A673 (cell line): ENCODE results near the gene TTF1. TPM values are rescaled to one million over a fixed set of nuclear protein-coding genes. Genes with fewer than 3 reads are reported as not detected.

Source experiments
- BruUV-seq: library from RNA; stranded (reverse); fragments of 400-500 nt; replicated peaks from 2 replicates; lab custom pipeline; 2021; lab: Mats Ljungman, UMichigan
- CTCF ChIA-PET: fragments of 300-600 bp; sonication (Branson Sonifier 250); formaldehyde crosslinking; loops from one replicate; lab custom pipeline; 2022; ENCODE audit warnings: antibody characterized with exemption; lab: Charles Lee
- POLR2A ChIA-PET: fragments of 300-600 bp; sonication (Branson Sonifier 250); formaldehyde crosslinking; loops from one replicate; lab custom pipeline; 2022; ENCODE audit warnings: antibody characterized with exemption; ENCODE audit not compliant: low non-redundant PET; lab: Charles Lee
- DNase-seq: peaks from one replicate; pipeline ENCODE4 v3.0.0-alpha.2; 2015; ENCODE audit warnings: low spot score
- H3K27ac ChIP-seq: fragments of 200-600 bp; sonication (generic); 2 replicates; pipeline ENCODE4 v1.5.1; 2016; ENCODE audit warnings: mixed run types, low read depth, mild to moderate bottlenecking, mixed read lengths, antibody characterized with exemption, low read length; ENCODE audit not compliant: poor library complexity, severe bottlenecking
- H3K27me3 ChIP-seq: fragments of 200-600 bp; sonication (generic); replicated peaks from 2 replicates; pipeline ENCODE4 v1.6.1; 2017; ENCODE audit warnings: mixed run types, low read depth, mild to moderate bottlenecking, mixed read lengths, antibody characterized with exemption, low read length; ENCODE audit not compliant: insufficient read depth, poor library complexity
- H3K36me3 ChIP-seq: fragments of 200-600 bp; sonication (generic); 2 replicates; pipeline ENCODE4 v1.6.1; 2016; ENCODE audit warnings: mixed run types, mild to moderate bottlenecking, mixed read lengths, antibody characterized with exemption, low read length; ENCODE audit not compliant: insufficient read depth, poor library complexity, severe bottlenecking
- H3K4me1 ChIP-seq: fragments of 200-600 bp; sonication (generic); 2 replicates; pipeline ENCODE4 v1.6.1; 2017; ENCODE audit warnings: mixed run types, mild to moderate bottlenecking, mixed read lengths, antibody characterized with exemption, low read length; ENCODE audit not compliant: insufficient read depth, poor library complexity, severe bottlenecking
- H3K4me3 ChIP-seq: fragments of 200-600 bp; sonication (generic); 2 replicates; pipeline ENCODE4 v1.5.1; 2016; ENCODE audit warnings: low read depth, mixed run types, mild to moderate bottlenecking, mixed read lengths, low read length; ENCODE audit not compliant: poor library complexity, severe bottlenecking
- H3K9me3 ChIP-seq: fragments of 200-600 bp; sonication (generic); 2 replicates; pipeline ENCODE4 v1.6.1; 2016; ENCODE audit warnings: mixed run types, low read depth, mild to moderate bottlenecking, mixed read lengths, antibody characterized with exemption, low read length; ENCODE audit not compliant: poor library complexity, severe bottlenecking
- EZH2 ChIP-seq: fragments of 200-600 bp; sonication (generic); IDR thresholded peaks from 2 replicates; pipeline ENCODE4 v1.6.1; 2017; ENCODE audit warnings: borderline replicate concordance, low read depth, mild to moderate bottlenecking, mixed read lengths, antibody characterized with exemption, low read length; ENCODE audit not compliant: poor library complexity, severe bottlenecking
- intact Hi-C: fragments of 100-400 bp; cut with micrococcal nuclease; formaldehyde crosslinking; loops from one replicate; pipeline ENCODE4 v1.10.0; 2022; ENCODE audit not compliant: unreplicated experiment
- total RNA-seq: library from RNA; stranded (reverse); gene quantifications from 2 replicates; pipeline ENCODE4 v1.2.3, GENCODE V29; 2021
- TF ChIP-seq, protein P1 (sequence below): fragments of 300-800, 200-600 bp; sonication (generic); conservative IDR thresholded peaks from 2 replicates; pipeline ENCODE4 v1.5.1; 2017; ENCODE audit warnings: low read depth, mild to moderate bottlenecking, antibody characterized with exemption, low read length, moderate library complexity, mixed read lengths

The TTF1 gene
- total RNA-seq, 1 experiment from 2014 or later: 27.5 TPM

DNA sequence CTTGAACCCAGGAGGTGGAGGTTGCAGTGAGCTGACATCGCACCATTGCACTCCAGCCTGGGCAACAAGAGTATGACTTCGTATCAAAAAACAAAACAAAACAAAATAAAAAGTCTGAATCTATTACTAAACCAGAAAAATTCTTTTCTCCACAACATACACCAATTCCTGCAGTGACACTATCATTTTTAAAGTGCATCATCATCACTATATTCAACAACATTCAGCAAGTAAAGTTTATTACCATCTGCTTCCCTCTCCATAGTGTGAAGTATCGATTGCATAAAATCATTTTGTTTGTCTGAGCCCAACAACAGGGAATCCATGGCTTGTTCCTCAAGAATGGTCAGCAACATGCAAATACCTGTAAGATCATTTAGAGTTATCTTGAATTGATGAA lies 72.3 kb downstream of the TTF1 start:
- TF ChIP-seq EZH2: no peak
- TF ChIP-seq, protein P1, sequence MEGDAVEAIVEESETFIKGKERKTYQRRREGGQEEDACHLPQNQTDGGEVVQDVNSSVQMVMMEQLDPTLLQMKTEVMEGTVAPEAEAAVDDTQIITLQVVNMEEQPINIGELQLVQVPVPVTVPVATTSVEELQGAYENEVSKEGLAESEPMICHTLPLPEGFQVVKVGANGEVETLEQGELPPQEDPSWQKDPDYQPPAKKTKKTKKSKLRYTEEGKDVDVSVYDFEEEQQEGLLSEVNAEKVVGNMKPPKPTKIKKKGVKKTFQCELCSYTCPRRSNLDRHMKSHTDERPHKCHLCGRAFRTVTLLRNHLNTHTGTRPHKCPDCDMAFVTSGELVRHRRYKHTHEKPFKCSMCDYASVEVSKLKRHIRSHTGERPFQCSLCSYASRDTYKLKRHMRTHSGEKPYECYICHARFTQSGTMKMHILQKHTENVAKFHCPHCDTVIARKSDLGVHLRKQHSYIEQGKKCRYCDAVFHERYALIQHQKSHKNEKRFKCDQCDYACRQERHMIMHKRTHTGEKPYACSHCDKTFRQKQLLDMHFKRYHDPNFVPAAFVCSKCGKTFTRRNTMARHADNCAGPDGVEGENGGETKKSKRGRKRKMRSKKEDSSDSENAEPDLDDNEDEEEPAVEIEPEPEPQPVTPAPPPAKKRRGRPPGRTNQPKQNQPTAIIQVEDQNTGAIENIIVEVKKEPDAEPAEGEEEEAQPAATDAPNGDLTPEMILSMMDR: no peak
- no peaks in the 10 kb centered on the region for H3K9me3 ChIP-seq
- no peaks in the 10 kb centered on the region for H3K4me1 ChIP-seq
- H3K27me3 ChIP-seq: no peaks in the 10 kb centered on the region
- no TSS peak for BruUV-seq
- H3K27ac ChIP-seq: no peak overlapping the region
- ChIA-PET POLR2A (no interaction called here), CTCF (no interaction called here)
- peaks cover 85% of the 10 kb centered on the region for H3K36me3 ChIP-seq
- no peak for DNase-seq
- intact Hi-C loops: no loop called here
- H3K4me3 ChIP-seq: no peak overlapping the region

DNA sequence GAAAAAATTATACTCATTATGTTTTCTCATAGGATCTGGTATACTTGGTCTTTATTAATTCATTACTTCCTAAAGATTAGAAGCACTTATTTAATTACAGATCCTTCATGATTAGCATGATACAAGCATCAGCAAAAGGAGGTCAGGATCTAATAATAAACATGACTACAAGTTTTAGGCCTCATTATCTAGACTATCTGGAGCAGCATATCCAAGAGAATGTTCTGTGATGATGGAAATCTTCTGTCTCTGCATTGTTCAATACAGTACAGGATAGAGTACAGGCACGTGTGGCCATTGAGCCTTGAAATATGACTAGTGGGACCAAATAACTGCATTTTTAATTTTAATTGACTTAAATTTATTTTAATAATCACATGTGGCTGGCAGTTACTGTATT lies 73.1 kb downstream of the TTF1 start:
- H3K27me3 ChIP-seq: no peaks in the 10 kb centered on the region
- H3K4me3 ChIP-seq: no peak overlapping the region
- TF ChIP-seq EZH2: no peak
- TF ChIP-seq, protein P1: no peak
- no peaks in the 10 kb centered on the region for H3K4me1 ChIP-seq
- H3K27ac ChIP-seq: no peak overlapping the region
- BruUV-seq: no TSS peak
- intact Hi-C loops: no loop called here
- no peak for DNase-seq
- no peaks in the 10 kb centered on the region for H3K9me3 ChIP-seq
- CTCF ChIA-PET: no interaction called here
- peaks cover 87% of the 10 kb centered on the region for H3K36me3 ChIP-seq
- POLR2A ChIA-PET: no interaction called here

DNA sequence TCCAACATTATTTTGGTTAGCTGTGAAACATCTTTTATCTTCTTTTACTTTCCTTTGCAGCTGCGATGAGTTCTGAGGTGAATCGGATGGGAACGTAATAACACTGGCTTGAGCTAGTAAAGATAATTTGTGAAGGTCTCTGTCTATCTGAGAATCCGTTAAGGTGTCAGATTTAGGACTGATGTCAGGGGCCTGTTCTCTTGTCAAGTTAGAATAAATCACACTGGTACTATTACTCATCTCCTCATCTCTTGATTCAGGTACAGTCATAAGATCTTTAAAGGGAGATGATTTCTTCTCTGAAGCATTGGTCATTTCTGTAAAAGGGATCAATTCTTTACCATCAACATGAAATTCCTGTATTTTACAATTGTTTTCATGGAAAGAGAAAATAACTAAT lies 78.1 kb downstream of the TTF1 start:
- peaks cover 82% of the 10 kb centered on the region for H3K36me3 ChIP-seq
- DNase-seq: no peak
- H3K9me3 ChIP-seq: no peaks in the 10 kb centered on the region
- H3K4me3 ChIP-seq: no peak overlapping the region
- H3K4me1 ChIP-seq: no peaks in the 10 kb centered on the region
- CTCF ChIA-PET: no interaction called here
- POLR2A ChIA-PET: no interaction called here
- no peak overlapping the region for H3K27ac ChIP-seq
- intact Hi-C loops: no loop called here
- TF ChIP-seq, protein P1: no peak
- no peak for TF ChIP-seq EZH2
- BruUV-seq: no TSS peak
- no peaks in the 10 kb centered on the region for H3K27me3 ChIP-seq
